H9 (cell line): ENCODE data around the gene RHBDD3. TPM values are rescaled to one million over a fixed set of nuclear protein-coding genes. Genes with fewer than 3 reads are reported as not detected.

Source experiments
- DNase-seq: peaks from one replicate; pipeline ENCODE4 v3.0.0-alpha.2; 2017
- H2AFZ ChIP-seq: one replicate; pipeline ENCODE4 v1.6.1; 2013; ENCODE audit warnings: mild to moderate bottlenecking, low read length, control low read depth, moderate library complexity
- H2AK5ac ChIP-seq: 2 replicates; pipeline ENCODE4 v1.6.1; 2013; ENCODE audit warnings: low read length, control low read depth, mixed read lengths; ENCODE audit not compliant: insufficient read length
- H2BK120ac ChIP-seq: one replicate; pipeline ENCODE4 v1.6.1; 2013; ENCODE audit warnings: low read depth, mild to moderate bottlenecking, low read length, control low read depth, inconsistent platforms; ENCODE audit not compliant: poor library complexity, severe bottlenecking
- H2BK12ac ChIP-seq: 2 replicates; pipeline ENCODE4 v1.6.1; 2013; ENCODE audit warnings: low read length, control low read depth, mixed read lengths, low read depth; ENCODE audit not compliant: insufficient read length
- H2BK15ac ChIP-seq: 2 replicates; pipeline ENCODE4 v1.6.1; 2013; ENCODE audit warnings: low read depth, low read length, control low read depth
- H2BK20ac ChIP-seq: one replicate; pipeline ENCODE4 v1.6.1; 2013; ENCODE audit warnings: low read depth, mild to moderate bottlenecking, low read length, control low read depth, inconsistent platforms; ENCODE audit not compliant: poor library complexity, severe bottlenecking
- H2BK5ac ChIP-seq: 2 replicates; pipeline ENCODE4 v1.6.1; 2013; ENCODE audit warnings: low read length, control low read depth, mixed read lengths; ENCODE audit not compliant: insufficient read length
- H3K14ac ChIP-seq: 2 replicates; pipeline ENCODE4 v1.6.1; 2013; ENCODE audit warnings: low read length, control low read depth; ENCODE audit not compliant: insufficient read depth
- H3K18ac ChIP-seq: 2 replicates; pipeline ENCODE4 v1.6.1; 2013; ENCODE audit warnings: low read depth, mild to moderate bottlenecking, mixed read lengths, low read length, control low read depth; ENCODE audit not compliant: insufficient read length
- H3K23ac ChIP-seq: 2 replicates; pipeline ENCODE4 v1.6.1; 2013; ENCODE audit warnings: low read length, control low read depth, mixed read lengths, low read depth; ENCODE audit not compliant: insufficient read length
- H3K23me2 ChIP-seq: 2 replicates; pipeline ENCODE4 v1.6.1; 2013; ENCODE audit warnings: low read depth, mild to moderate bottlenecking, mixed read lengths, low read length, control low read depth; ENCODE audit not compliant: insufficient read length, poor library complexity, severe bottlenecking
- H3K27ac ChIP-seq: 2 replicates; pipeline ENCODE4 v1.5.1; 2013; ENCODE audit warnings: low read length, control low read depth, mixed read lengths, low read depth; ENCODE audit not compliant: insufficient read length
- H3K27me3 ChIP-seq: 2 replicates; pipeline ENCODE4 v1.6.1; 2013; ENCODE audit warnings: low read length, control low read depth, inconsistent platforms; ENCODE audit not compliant: insufficient read depth
- H3K4ac ChIP-seq: 2 replicates; pipeline ENCODE4 v1.6.1; 2013; ENCODE audit warnings: low read depth, mild to moderate bottlenecking, control low read depth, inconsistent platforms, low read length, moderate library complexity
- H3K4me1 ChIP-seq: 2 replicates; pipeline ENCODE4 v1.6.1; 2013; ENCODE audit warnings: low read length, control low read depth, inconsistent platforms; ENCODE audit not compliant: insufficient read depth
- H3K4me2 ChIP-seq: 2 replicates; pipeline ENCODE4 v1.6.1; 2013; ENCODE audit warnings: low read length, control low read depth, mixed read lengths; ENCODE audit not compliant: insufficient read length, insufficient read depth
- H3K56ac ChIP-seq: 2 replicates; pipeline ENCODE4 v1.6.1; 2013; ENCODE audit warnings: low read depth, mild to moderate bottlenecking, mixed read lengths, low read length, control low read depth; ENCODE audit not compliant: insufficient read length
- H3K79me1 ChIP-seq: 2 replicates; pipeline ENCODE4 v1.6.1; 2013; ENCODE audit warnings: low read depth, mild to moderate bottlenecking, moderate library complexity, low read length, control low read depth, inconsistent platforms; ENCODE audit not compliant: insufficient read depth, poor library complexity, severe bottlenecking
- H3K79me2 ChIP-seq: 2 replicates; pipeline ENCODE4 v1.6.1; 2013; ENCODE audit warnings: low read length, control low read depth, inconsistent platforms; ENCODE audit not compliant: insufficient read depth
- H3K9ac ChIP-seq: 2 replicates; pipeline ENCODE4 v1.6.1; 2013; ENCODE audit warnings: low read length, control low read depth, mixed read lengths; ENCODE audit not compliant: insufficient read length; ENCODE audit errors: extremely low read depth
- H3K9me3 ChIP-seq: one replicate; pipeline ENCODE4 v1.6.1; 2013; ENCODE audit warnings: low read depth, low read length, inconsistent platforms; ENCODE audit not compliant: control insufficient read depth
- H3T11ph ChIP-seq: one replicate; pipeline ENCODE4 v1.6.1; 2013; ENCODE audit warnings: mild to moderate bottlenecking, low read length, control low read depth, inconsistent platforms
- H4K20me1 ChIP-seq: one replicate; pipeline ENCODE4 v1.6.1; 2013; ENCODE audit not compliant: control insufficient read depth, insufficient read length, insufficient read depth
- H4K5ac ChIP-seq: 2 replicates; pipeline ENCODE4 v1.6.1; 2013; ENCODE audit warnings: low read depth, mild to moderate bottlenecking, mixed read lengths, low read length, control low read depth; ENCODE audit not compliant: insufficient read length
- H4K8ac ChIP-seq: replicated peaks from 2 replicates; pipeline ENCODE4 v1.6.1; 2013; ENCODE audit warnings: low read length, control low read depth, mixed read lengths, low read depth; ENCODE audit not compliant: insufficient read length
- H4K91ac ChIP-seq: 2 replicates; pipeline ENCODE4 v1.6.1; 2013; ENCODE audit warnings: low read depth, mild to moderate bottlenecking, moderate library complexity, mixed read lengths, low read length, control low read depth; ENCODE audit not compliant: insufficient read length
- H3K27ac Mint-ChIP-seq, 3 experiments: 2 replicates in 2 of 3; 3 replicates in 1 of 3; pipeline ENCODE4 v1.8.0; 2020 to 2021; ENCODE audit warnings: mixed read lengths in 3 of 3, mild to moderate bottlenecking in 1 of 3, moderate library complexity in 1 of 3
- H3K27me3 Mint-ChIP-seq: 2 replicates; pipeline ENCODE4 v1.8.0; 2021; ENCODE audit warnings: low read depth, mild to moderate bottlenecking, moderate library complexity, mixed read lengths
- H3K36me3 Mint-ChIP-seq, 3 experiments: 2 replicates in 2 of 3; 3 replicates in 1 of 3; pipeline ENCODE4 v1.8.0; 2020 to 2021; ENCODE audit warnings: low read depth in 3 of 3, mixed read lengths in 3 of 3; ENCODE audit not compliant: insufficient read depth in 1 of 3
- H3K4me1 Mint-ChIP-seq, 2 experiments: 2 replicates each; pipeline ENCODE4 v1.8.0; 2020; ENCODE audit warnings: mixed read lengths in 2 of 2
- H3K4me3 Mint-ChIP-seq, 2 experiments: 2 replicates in 1 of 2; 3 replicates in 1 of 2; pipeline ENCODE4 v1.8.0; 2020 to 2021; ENCODE audit warnings: mild to moderate bottlenecking in 2 of 2, mixed read lengths in 2 of 2, moderate library complexity in 1 of 2
- H3K9me3 Mint-ChIP-seq, 2 experiments: 2 replicates in 1 of 2; 3 replicates in 1 of 2; pipeline ENCODE4 v1.8.0; 2020; ENCODE audit warnings: mild to moderate bottlenecking in 2 of 2, mixed read lengths in 2 of 2, moderate library complexity in 1 of 2
- WGBS: extraction: QIAGEN DNeasy Blood & Tissue Kit; methylation state at CpG from one replicate; pipeline ENCODE4 v1.1.7; 2013; ENCODE audit warnings: missing lambda C conversion rate, low lambda C conversion rate, mixed read lengths; ENCODE audit not compliant: insufficient read length; ENCODE audit errors: extremely low coverage; 5-methylcytosine and 5-hydroxymethylcytosine counted together
- total RNA-seq: library from RNA; stranded (reverse); gene quantifications from 2 replicates; pipeline ENCODE4 v1.2.1, GENCODE V29; 2021
- TF ChIP-seq, protein P1 (sequence below): fragments of 200-600 bp; sonication (generic); conservative IDR thresholded peaks from 3 replicates; pipeline ENCODE4 v1.8.0; 2021; ENCODE audit warnings: antibody characterized with exemption, mild to moderate bottlenecking

The RHBDD3 gene
- total RNA-seq, 1 experiment from 2014 or later: 99.7 TPM

DNA sequence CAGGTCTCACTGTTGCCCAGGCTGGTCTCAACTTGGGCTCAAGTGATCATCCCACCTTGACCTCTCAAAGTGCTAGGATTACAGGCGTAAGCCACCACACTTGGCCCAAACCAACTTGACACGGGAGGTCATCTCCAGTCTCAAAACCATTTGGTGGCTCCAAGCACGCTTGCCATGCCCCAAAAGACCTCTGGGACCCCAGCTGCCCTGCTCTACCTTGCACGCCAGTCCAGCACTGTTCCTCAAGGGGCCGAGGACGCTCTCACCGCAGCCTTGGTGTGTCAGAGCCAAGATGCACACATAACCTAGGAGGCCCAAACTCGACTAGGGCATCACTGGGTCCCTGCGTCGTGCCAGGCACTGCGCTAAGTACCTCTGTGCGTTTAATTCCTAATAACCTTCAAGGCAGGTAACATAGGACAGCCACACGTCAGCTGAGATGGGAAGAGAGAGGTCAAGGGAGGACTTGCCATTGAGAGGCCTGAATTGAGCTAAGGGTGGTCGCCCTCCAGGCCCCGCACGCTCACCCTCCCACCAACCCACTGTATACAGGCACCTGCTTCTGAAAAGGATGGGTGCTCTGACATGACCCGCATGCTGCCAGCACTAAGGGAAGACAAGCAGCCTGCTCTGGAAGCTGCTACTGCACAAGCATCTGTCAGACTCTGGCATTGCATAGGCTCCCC lies 34.1 kb upstream of the RHBDD3 start:
- H3K23ac ChIP-seq: no peak overlapping the region
- no peaks in the 10 kb centered on the region for H3K79me1 ChIP-seq
- Mint-ChIP-seq H3K9me3 (peaks cover 0 to 3% of the 10 kb centered on the region in 2 experiments; a peak in 2 of 5 replicates), H3K27me3 (peaks cover 2% of the 10 kb centered on the region), H3K4me1 (peaks cover 18 to 20% of the 10 kb centered on the region in 2 experiments), H3K27ac (peak overlapping the region in 2 of 3 experiments; percentile 74 to 86; a peak in 2 of 7 replicates), H3K36me3 (peaks cover 29 to 46% (median 31%) of the 10 kb centered on the region in 3 experiments; a peak in 6 of 7 replicates), H3K4me3 (no peak overlapping the region; a peak in 1 of 5 replicates)
- WGBS: no CpG with 5 or more reads among the region's 17 CpGs
- H3T11ph ChIP-seq: no peak overlapping the region
- no peak overlapping the region for H2BK12ac ChIP-seq
- no peaks in the 10 kb centered on the region for H3K27me3 ChIP-seq
- no peak overlapping the region for H4K5ac ChIP-seq
- H3K9ac ChIP-seq: no peak overlapping the region
- H4K8ac ChIP-seq: no peak overlapping the region
- H3K27ac ChIP-seq: no peak overlapping the region
- no peaks in the 10 kb centered on the region for H3K4me1 ChIP-seq
- no peaks in the 10 kb centered on the region for H3K79me2 ChIP-seq
- peak; percentile 32 for DNase-seq
- no peak overlapping the region for H2BK20ac ChIP-seq
- no peaks in the 10 kb centered on the region for H3K9me3 ChIP-seq
- no peak overlapping the region for H3K56ac ChIP-seq
- H4K20me1 ChIP-seq: no peaks in the 10 kb centered on the region
- TF ChIP-seq, protein P1, sequence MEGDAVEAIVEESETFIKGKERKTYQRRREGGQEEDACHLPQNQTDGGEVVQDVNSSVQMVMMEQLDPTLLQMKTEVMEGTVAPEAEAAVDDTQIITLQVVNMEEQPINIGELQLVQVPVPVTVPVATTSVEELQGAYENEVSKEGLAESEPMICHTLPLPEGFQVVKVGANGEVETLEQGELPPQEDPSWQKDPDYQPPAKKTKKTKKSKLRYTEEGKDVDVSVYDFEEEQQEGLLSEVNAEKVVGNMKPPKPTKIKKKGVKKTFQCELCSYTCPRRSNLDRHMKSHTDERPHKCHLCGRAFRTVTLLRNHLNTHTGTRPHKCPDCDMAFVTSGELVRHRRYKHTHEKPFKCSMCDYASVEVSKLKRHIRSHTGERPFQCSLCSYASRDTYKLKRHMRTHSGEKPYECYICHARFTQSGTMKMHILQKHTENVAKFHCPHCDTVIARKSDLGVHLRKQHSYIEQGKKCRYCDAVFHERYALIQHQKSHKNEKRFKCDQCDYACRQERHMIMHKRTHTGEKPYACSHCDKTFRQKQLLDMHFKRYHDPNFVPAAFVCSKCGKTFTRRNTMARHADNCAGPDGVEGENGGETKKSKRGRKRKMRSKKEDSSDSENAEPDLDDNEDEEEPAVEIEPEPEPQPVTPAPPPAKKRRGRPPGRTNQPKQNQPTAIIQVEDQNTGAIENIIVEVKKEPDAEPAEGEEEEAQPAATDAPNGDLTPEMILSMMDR: no peak
- no peak overlapping the region for H3K4ac ChIP-seq
- H3K23me2 ChIP-seq: peaks cover 8% of the 10 kb centered on the region
- no peak overlapping the region for H2AK5ac ChIP-seq
- no peak overlapping the region for H2BK5ac ChIP-seq
- no peak overlapping the region for H2BK15ac ChIP-seq
- H2BK120ac ChIP-seq: no peak overlapping the region
- no peak overlapping the region for H3K4me2 ChIP-seq
- no peak overlapping the region for H3K14ac ChIP-seq
- no peak overlapping the region for H4K91ac ChIP-seq
- H3K18ac ChIP-seq: no peak overlapping the region
- H2AFZ ChIP-seq: no peak overlapping the region
